Measurements from ENCODE around the gene SAMD10.
"Not testable (repeated sequence)": the region's sequence is repeated elsewhere in the genome, so short reads cannot be mapped to it uniquely, and the experiment has no call there.

Gene SAMD10

GRCh38 chr20:64001607-64002011, 22.2 kb upstream of the SAMD10 start:
- peak in 3 of 14 donors; percentile 32 to 99 (median 43) for DNase-seq

GRCh38 chr20:64000906-64001305, 21.5 kb upstream of the SAMD10 start:
- peak in 2 of 14 donors; percentile 30 to 96 for DNase-seq

GRCh38 chr20:63982937-63983336, 3.5 kb upstream of the SAMD10 start:
- no peak for DNase-seq

- peak; percentile 55 to 95 (median 86) for DNase-seq
Measured at GRCh38 chr20:63980806-63981728, 1.6 kb upstream of the SAMD10 start, which contains the start of gene PRPF6. Gene PRPF6 (plus strand): TSS chr20:63981132. CDS start chr20:63981246, 114 bp downstream.

- no peak for DNase-seq
Measured at GRCh38 chr20:63980317-63980805, 919 bp upstream of the SAMD10 start.

GRCh38 chr20:63979229-63979556, 249 bp downstream of the SAMD10 start:
- DNase-seq: no peak

DNA sequence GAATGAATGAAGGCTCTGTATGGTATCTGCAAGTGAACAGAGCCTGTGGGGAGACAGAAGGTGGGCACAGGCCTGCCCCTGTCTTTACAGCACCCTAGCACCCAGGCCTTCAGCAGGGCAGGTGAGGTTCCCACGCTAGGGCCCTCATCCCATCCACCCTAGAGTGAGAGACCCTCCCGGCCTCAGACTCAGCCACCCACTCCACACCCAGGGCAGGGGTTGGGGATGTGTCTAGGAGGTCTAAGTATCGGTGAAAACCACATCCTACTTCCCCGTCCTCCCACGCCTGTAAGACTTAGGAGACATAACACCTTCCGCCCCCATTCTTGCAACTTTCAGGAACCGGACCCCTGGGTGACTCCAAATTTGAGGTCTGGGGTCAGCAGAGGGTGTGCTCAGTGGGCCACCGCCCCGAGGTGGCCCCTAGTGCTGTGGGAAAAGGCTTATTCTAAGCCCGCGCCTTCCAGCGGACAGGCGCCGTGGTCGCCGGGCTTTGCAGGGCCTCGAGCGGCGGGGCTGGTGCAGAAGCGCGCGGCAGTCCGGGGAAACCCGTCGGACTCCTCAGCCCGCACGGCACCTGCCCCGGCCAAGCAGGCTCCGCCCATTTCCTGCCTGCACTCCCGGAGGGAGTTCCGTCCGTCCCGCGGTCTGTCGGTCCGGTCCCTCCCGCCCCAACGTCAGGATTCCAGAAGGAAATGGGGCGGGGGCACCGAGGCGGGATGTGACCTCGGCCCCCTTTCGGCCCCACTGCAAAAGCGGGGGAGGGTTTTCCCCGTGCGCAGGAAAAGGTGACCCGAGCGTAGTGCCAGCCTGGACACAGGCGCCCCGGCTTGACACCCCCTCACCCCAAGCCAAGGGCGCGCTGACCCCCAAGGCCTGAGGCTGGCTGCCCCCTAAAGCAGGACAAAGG, 868 bp downstream of the SAMD10 start:
- peak in 1 of 14 donors; percentile 56 for DNase-seq

DNA sequence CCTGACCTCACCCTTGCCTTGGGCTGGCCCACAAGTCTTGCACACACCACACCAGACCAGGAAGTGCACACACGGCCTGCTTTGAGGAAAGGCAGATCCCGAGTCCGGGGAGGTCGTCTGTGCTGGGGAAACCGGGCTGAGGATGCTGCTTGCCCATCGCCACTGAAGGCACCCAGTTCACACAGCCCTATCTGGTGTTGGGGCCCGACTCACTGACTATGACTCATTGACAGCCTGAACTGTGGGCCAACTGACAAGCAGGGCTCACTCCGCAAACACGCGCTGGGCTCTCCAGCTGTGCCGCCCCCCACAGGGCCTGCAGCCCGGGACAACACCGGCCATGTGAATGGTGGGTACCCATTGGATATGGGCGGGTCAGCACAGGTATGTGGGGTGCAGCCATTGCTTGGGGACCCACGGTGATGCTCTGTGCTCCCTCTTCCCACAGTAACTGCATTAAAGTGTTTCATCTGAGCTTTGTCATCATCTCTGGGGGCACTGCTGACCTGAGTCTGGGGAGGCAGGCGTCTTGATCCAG, 1.6 kb downstream of the SAMD10 start:
- DNase-seq: no peak

- DNase-seq: no peak
Measured at GRCh38 chr20:63976980-63977738, 2.3 kb downstream of the SAMD10 start.

DNA sequence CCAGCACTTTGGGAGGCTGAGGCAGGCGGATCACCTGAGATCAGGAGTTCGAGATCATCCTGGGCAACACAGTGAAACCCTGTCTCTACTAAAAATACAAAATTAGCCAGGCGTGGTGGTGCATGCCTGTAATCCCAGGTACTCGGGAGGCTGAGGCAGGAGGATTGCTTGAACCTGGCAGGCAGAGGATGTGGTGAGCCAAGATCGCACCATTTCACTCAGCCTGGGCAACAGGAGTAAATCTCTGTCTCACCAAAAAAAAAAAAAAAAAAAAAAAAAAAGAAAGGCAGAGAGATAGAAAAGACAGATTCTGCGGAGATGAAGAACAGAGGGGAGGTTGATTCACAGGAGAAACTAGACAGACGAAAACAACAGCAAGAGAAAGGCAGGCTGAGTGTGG, 2.9 kb downstream of the SAMD10 start:
- DNase-seq: not testable (repeated sequence)

GRCh38 chr20:63974402-63975200, 4.8 kb downstream of the SAMD10 start:
- DNase-seq: peak in 2 of 14 donors; percentile 56 to 99

DNA sequence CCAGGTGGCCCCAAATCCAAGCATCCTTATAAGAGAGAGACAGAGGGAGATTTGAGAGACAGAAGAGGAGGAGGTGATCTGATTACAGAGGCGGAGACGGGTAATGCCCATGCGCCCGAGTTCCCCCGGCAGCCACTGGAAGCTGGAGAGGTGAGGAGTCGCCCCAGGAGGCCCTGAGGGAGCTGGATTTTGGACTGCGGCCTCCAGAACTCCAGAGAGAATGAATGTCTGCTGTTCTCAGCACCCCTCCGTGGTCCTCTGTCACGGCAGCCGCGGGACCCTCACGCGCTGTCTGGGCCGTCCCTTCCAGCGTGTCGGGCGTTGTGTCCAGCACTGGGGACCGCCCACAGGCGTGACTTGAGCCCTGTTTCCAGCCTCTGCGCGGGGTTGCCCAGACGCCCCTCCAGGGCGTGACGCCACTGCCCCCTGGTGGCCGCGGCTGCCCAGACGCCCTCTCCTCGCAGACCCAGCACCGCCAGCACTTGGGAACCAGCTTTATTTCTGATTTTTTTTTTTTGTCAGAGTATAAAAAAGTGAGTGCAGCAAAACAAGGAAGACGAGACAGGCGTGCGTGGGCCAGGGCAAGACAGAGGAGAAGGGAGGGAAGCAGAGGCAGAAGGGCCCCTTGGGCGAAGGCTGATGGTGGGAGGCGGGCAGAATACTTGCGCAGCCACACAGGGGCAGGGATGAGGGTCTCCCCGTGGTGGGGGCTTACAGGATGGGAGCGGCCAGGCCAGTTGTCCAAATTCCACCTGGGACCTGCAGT, 5.6 kb downstream of the SAMD10 start:
- peak in 12 of 14 donors; percentile 48 to 88 (median 74) for DNase-seq

- DNase-seq: no peak
Measured at GRCh38 chr20:63973160-63973479, 6.3 kb downstream of the SAMD10 start.

DNA sequence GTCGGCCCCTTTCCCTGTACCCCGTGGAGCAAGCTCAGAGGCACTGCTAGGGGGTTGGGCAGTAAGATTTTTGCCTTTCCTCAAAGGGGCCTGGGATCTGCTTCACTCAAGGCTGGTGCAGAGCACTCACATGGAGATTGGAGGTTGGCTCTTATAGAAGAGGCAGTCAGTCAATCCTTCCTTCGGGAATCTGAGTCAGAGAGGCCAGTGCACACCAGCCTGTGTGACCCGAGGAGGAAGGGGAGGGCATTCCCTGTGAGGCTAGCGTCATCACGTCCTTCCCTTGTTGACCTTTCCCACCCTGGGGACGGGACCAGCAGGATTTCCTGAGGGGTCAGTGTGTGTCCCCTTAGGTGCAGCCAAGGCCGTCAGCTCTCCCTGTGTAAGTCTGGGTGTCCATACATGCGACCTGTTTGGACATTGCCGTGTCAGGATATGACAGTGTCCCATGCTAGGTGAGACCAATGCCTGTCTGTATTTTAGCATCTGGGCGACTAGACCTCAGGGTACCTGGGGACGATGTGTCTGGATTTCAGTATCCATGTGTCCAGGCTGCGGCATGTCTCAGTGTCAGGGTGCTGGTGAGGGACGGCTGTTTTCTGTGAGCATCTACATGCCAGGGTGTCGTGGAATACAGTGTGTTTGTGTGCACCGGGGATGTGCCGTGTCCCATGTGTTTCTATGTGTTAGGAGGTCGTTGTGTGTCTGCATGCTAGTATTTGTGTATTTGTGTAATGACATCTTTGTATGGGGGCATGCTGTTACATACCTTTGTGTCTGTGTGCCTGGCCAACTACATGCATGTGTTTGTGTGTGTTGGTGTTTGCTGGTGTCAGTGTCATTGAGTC, 6.9 kb downstream of the SAMD10 start:
- DNase-seq: no peak

DNA sequence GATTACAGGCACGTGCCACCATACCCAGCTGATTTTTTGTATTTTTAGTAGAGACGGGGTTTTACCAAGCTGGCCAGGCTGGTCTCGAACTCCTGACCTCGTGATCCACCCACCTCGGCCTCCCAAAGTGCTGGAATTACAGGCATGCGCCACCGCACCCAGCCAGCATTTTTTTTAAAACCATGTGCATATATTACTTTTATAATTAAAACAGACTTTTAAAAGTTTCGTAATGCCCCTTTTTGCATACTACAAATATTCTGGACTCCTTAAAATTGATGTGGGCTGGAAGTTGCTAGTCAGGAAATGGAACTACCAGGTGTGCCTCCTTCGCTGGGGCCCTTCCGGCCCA, 7.5 kb downstream of the SAMD10 start:
- DNase-seq: not testable (repeated sequence)

DNA sequence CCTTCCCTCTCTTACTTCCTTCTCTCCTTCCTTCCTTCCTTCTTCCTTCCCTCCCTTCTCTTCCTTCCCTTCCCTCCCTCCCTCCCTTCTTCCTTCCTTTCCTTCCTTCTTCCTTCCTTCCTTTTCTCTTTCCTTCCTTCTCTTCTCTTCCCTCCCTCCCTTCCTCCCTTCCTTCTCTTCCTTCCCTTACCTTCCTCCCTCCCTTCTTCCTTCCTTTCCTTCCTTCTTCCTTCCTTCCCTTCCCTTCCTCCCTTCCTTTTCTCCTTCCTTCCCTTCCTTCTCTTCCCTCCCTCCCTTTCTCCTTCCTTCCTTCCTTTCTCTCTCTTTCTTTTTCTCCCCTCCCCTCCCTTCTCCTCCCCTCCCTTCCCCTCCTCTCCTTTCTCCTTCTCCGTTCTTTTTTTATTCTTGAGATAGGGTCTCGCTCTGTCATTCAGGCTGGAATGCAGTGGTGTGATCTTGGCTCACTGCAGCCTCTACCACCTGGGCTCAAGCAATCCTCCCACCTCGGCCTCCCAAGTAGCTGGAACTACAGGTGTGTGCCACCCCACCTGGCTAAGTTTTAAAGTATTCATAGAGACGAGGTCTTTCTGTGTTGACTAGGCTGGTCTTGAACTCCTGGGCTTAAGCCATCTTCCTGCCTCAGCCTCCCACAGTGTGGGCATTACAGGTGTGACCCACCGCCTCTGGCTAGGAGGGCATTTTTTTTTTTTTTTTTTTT, 8.6 kb downstream of the SAMD10 start:
- no peak for DNase-seq

DNA sequence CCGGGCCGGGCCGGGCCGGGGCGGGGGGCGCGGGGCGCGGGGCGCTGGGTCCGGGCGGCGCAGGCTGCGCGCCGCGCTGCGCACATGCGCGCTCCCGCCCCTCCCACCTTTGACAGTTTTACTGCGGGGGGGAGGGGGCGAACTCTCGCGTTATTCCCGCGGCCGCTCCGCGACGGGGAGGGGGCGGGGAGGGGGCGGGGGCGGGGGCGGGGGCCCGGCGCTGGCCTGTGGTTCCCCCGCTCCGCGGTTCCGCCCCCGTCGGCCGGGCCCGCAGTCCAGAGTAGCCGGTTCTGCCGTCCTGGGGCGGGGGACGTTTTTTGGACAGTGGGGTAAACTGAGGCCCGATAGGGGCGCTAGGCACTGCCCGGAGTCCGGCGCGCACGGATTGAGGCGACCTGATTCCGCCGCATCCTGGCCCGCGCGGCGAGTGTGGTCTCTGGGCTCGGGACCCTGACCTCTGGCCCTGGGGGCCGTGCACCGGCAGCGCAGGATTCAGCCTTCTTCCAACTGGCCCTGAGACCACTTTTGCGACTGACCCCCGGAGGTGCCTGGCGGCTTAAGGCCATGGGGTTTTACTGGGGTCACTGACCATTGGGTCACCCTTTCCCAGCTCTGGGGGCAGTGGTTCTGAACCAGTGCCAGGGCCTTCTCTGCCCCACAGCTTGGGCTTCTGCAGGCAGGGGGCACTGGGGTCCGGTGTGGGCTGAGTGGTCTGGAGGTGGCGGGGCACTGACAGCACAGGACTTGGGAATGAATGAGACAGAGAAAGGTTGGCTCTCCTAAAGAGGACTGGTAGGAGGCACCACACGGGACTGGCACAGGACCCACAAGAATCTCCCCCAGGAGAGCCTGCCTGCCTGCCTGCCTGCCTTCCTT, 9.4 kb downstream of the SAMD10 start, which contains the start of gene ZNF512B:
TSS of gene ZNF512B (minus strand) at position 93 of the 876 bp plus-strand sequence. CDS start 1,980 bp downstream, outside the sequence.
- DNase-seq: peak in 5 of 14 donors; percentile 18 to 57 (median 25)
